Stimulated activated CD8-positive, alpha-beta memory T cell treated with anti-CD3 and anti-CD28 coated beads, Interleukin-12 subunit alpha, Interleukin-12 subunit beta, amount 100 ng/mL, for 24 hours (primary cell): ENCODE results near the gene CPTP.

ENCODE experiments used
- DNase-seq: peaks from one replicate; pipeline ENCODE4 v3.0.0-alpha.2; 2020; ENCODE audit errors: extremely low read depth

The CPTP gene

GRCh38 chr1:1292442-1292779 lies 32.2 kb upstream of the CPTP start:
- no peak for DNase-seq

GRCh38 chr1:1292851-1293250 lies 31.8 kb upstream of the CPTP start:
- DNase-seq = no peak

DNA sequence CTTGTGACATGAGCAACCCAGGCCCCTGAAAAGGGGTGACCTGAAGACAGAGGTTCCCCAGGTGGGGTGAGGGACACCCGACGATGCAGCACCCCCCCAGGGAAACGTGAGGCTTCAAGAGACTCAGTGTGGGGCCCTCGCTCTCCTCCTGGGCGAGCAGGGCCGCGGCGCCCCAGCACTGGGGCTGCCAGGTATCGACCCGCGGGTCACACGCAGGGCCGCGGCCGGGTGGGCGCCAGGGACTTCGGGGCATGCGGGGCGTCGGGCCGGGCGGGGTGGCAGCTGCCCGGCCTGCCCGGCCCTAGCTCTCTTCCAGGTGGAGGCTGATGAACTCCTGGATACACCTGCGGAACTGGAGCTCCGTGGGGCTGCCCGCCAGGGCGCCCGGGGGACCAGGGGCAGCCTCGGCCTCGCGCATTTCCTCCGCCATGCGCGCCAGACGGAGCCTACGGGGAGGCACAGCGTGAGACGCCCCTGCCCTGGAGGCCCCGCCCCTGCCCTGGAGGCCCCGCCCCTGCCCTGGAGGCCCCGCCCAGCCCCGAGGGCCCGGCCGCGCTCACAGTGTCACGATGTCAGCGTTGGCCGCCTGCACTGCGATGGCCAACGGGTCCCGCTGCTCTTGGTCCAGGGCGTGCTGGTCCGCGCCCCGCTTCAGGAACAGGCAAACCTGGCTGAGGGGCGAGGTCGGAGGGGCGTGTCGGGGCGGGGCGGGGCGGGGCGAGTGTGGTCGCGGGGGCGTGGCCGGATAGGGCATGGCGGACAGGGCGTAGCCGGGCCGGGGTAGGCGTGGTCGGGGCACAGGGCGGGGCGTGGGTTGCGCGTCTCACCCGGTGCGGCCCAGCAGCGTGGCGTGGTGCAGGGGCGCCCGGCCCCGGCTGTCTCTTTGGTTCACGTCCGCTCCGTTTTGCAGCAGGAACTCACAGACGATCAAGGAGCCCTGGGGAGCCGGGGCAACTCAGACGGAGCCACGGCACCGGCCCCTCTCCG lies 31.0 kb upstream of the CPTP start:
- DNase-seq = no peak

DNA sequence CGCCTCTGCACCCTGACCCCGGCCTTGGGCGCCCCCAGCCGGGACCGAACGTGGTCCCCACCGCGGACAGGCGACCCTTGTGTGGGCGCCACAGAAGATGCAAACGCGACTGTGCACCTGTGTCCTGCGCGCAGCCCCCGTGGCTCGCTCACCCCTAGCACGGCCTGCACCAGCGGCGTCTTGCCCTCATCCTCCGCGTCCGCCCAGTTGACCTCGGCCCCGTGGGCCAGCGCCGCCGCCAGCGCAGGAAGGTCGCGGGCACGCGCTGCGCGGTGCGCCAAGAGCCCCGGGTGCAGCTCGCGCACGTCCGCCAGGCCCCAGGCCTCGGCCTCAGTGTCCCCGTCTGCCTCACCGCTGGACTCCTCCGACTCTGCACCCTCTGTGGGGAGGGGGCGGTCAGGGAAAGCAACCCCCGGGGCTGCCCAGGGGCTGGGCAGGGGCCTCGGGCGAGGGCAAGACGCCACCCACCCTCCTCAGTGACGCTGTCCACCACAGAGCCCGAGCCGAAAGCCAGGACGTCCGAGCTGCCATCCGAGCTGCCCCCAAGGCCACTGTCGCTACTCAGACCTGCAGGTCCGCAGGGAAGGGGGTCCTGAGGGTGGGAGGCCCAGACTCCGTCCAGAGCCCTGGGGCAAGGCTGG lies 30.2 kb upstream of the CPTP start:
- DNase-seq = no peak

- DNase-seq = no peak
Observed at GRCh38 chr1:1295154-1295923, 29.3 kb upstream of the CPTP start.

DNA sequence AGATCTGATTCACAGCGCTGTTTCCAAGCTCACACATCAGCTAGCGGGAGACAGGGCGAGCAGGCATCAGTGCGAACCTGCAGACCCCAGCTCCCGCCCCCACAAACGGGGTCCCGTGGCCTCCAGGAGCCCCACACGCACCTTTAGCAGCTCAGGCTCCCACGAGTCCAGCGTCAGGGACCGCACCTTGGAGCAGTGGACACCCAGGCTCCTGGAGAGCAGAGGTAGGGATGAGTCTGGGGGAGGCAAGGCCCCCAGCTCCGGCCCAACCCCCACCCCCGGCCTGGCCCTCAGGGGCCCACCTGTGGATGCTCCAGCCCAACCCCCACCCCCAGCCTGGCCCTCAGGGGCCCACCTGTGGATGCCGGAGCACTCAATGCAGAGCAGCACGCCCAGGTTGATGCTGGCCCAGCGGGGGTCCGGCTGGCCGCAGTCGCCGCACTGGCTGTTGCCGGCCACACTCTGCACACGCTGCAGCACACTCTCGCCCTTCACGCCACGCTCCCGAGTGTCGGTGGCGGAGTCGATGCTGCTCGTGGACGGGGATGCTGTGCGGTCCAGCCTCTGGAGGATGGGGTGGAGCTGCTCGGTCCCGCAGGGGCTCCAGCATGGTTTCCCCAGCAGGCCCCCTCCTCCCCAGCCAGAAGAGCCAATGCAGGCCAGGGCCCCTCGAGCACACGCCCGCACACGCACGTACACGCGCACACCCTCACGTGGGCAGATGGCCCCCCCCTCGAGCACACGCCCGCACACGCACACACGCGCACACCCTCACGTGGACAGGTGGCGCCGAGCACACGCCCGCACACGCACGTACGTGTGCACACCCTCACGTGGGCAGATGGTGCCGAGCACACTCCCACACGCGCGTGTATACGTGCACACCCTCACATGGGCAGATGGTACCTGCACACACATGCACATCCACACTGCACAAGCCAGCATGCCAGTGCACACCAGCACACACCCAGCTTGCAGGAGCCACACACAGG lies 28.2 kb upstream of the CPTP start:
- DNase-seq = no peak

- DNase-seq = no peak
Observed at GRCh38 chr1:1297802-1298424, 26.7 kb upstream of the CPTP start.

DNA sequence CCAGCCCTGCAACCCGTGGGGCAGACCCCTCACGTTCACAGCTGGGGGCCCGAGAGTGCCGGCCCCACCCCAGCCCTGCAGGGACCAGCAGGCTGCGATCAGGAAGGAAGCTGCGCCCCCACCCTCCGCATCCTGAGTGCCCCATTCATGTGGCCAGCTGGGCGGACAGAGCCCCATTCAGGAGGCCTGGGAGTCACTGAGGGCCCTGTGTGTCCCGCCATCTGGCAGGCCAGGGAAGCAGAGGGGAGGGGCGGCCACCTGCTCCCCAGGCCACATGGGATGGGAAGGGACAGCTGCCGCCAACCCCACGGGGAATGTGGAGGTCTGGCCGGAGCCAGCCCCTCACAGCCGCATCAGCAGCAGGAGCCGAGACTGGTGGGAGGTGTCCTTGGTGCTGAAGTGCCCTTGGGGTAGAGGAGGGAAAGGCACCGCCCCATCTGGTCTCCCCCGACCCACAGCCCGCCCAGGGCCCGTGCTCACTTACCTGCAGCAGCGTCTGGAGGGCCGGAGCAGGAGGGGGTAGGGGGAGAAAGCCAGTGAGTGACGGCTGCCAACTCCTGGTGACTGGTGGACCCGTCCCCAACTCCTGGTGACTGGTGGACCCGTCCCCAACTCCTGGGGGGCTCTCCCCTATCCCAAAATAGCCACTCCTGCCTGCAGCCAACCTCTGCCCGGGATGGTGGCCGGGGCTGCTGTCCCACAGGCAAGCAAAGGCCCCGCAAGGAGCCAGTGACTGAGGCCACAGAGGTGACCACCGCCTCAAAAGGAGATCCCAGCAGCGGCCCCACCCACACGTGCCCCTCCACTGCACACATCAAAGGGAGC lies 25.5 kb upstream of the CPTP start:
- no peak for DNase-seq

DNA sequence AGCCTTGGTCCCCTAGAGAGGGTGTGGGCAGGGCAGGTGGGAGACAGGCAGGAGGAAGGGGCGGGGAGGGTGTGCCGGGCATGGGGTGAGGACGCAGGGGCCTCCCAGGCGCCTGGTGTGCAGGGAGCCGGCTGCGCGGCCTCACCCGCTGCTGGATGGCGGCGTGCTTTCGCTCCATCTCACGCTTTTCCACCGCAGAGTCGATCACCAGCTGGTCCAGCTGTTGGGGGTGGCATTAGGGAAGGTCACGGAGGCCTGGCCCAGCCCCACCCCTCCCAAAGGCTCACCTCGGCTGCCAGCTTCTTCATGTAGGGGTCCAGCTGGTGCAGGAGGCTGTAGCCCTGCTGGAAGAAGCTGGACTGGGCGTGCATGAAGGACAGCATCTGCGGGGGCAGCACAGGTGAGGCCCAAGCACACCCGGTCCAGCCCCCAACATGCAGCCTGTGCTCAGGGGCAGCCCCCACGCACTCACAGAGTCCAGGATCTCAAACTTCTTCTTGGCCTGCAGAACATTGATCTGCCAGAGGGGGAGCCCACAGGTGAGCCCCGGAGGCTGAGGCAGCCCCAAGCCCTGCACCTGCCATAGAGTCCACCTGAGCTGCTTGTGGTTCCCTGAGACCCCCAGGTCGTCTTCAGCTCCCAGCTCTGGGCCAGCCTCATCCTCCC lies 24.8 kb upstream of the CPTP start:
- DNase-seq = no peak

- DNase-seq = no peak
Observed at GRCh38 chr1:1300352-1300739, 24.3 kb upstream of the CPTP start.

- DNase-seq = no peak
Observed at GRCh38 chr1:1302006-1302430, 22.6 kb upstream of the CPTP start.

DNA sequence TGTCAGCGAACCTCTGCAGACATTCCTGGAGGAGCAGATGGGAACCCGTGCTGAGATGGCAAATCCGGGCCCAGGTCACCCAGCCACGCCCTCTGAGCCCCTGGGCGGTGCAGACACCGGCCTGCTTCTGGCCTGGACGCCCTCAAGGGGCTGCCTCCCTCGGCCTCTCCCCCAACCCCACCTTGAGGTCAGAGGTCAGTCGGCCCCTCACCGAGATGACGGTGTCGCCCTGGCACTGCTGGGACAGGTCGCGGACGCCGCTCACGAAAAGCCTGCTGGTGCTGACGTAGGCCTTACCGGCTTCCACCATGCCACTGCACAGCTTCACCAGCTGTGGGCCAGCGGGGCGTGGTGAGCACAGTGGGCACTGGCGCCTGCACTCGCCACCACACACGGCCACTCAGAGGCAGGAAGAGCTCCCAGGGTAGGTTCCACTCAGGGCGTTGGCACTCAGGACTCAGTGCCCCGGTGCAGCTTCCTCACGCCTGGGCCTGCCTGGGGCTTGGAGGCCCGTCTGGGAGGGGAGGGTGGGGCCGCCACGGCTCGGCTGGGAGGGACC lies 21.6 kb upstream of the CPTP start:
- no peak for DNase-seq

DNA sequence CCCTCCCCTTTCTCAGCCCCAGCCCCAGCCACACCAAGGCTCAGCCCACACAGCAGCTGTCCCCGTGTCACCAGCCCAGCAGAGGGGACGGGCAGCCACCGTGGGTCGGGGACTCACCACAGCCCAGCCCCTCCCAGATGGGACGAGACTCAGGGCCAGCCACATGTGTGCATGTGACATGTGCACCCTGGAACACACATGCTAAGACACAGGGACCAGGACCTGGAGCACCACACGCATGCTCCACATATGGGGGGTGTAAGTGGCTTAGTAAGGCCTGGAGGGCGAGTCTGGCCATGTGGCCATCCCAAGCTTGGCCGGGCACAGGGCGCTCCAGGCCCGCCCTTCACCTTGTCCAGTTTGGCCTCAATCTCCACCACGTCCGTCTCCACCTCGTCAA lies 20.9 kb upstream of the CPTP start:
- no peak for DNase-seq

DNA sequence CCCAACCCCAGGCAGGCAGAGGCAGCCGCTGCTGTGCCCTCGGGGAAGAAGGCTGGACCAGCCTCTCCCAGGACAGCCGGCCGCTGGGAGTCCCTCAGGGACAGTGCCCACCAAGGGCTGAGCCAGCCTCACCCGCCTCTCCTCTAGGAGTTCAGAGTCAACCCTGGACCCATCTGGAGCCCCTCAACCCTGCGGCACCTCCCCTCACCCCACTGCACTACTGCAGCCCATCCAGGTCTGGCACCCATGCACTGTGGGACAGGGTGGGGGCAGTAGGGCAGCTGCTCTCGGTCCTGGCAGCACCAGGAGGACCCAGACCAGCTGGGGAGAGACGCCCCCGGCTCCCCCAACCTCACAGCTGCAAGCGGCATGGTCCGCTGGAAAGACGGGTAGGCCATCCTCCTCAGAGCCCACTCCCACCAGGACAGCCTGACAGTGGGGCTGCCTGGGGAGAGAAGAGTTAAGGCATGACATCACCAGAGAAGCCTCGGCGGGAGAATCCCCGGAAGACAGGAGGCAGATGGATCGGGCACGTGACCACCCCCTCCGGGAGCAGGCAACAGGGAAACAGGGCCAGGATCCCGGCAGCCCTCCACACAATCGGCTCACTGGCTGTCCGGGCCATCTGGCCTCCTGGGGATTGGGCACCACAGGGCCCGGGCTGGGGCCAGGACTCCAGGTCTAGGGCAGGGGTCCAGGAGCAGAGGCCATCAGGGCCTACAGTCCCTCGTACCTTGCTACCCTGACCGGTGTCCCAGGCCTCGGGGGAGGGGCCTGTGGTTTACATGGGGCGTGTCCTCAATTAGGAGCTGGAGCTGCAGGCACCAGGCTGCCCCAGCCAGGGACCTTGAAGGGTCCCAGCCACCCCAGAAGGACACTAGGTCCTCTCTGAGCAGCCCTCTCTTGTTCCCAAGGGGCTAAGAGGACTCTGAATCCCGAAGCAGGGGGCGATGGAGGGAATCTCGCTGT lies 20.0 kb upstream of the CPTP start:
- DNase-seq = no peak

DNA sequence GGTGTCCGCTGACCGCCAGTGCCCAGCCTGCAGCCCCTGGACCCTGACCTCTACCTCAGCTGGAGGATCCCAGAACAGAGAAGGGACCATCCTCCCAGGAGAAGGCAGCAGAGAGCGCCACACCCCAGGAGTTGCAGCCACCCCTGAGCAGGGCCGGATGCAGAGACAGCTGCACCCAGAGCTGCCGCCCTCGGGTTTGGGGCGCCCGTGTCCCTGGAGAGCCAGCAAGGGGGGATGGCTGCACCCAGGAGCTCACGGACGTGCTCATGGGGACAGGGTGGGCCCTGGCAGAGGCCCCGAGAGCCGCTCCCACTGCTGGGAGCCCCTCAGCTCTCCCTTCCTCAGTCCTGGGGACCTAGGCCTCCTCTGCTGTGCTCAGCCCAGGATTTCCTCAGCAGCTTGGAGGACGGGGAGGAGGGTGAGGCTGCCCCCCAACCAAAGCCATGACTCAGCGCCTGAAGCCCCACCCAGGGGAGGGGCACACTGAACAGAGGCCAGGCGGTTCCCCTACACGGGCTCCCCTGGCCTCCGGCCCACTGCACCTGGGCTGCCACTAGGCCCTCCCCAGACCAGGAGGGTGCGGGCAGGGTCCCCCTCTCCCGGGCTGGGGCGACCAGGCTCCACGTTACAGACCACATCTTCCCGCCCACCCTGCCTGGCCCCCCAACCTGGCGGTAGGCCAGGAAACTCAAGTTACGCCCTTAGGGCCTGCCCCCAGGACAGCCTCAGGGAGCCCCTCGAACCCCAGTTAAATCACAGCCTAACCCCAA lies 19.1 kb upstream of the CPTP start:
- no peak for DNase-seq

DNA sequence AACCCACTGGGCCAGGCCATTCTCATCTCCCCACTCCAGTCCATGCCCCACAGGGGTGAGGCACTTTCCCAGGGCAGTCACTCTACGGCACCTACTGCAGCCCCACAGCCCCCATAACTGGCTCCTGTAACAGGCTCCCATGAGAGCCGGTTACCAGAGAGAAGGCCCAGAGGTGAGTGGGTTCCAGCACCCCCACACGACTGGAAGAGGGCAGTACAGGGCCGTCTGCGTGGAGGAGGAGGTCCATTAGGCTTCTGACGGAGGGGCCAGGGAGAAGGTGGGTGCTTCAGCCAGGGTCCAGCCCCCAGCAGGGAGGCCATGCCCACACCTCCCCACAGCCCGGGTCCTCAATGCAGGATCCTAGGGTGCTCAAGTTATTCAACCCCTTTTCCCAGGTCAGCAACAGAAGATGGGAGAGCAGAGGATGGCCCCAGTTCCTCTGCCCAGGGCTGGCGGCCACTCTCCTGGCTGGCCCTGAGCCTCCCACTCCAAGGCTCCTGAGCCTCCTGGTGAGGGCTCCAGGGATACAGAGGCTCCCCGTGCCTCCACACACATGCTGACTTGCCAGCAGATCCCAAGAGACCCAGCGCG lies 18.4 kb upstream of the CPTP start:
- DNase-seq = no peak
